CD4-positive, alpha-beta T cell treated with Interleukin-10 for 1 hour (primary cell): ENCODE results near the gene ERGIC1.
"Not testable (repeated sequence)": the region's sequence is repeated elsewhere in the genome, so short reads cannot be mapped to it uniquely, and the experiment has no call there.

ENCODE experiments used
- DNase-seq: peaks from one replicate; pipeline ENCODE4 v3.0.0-alpha.2; 2020

ERGIC1 gene

GRCh38 chr5:172833686-172834414 is at the start of gene ERGIC1:
Gene ERGIC1 (plus strand): TSS chr5:172834251. CDS start chr5:172834414, 163 bp downstream.
- peak; percentile 83 for DNase-seq

GRCh38 chr5:172785429-172786088 is 48.5 kb upstream of the ERGIC1 start:
- DNase-seq: no peak

- no peak for DNase-seq
Measured at GRCh38 chr5:172786736-172787462, 47.2 kb upstream of the ERGIC1 start.

- not testable (repeated sequence) for DNase-seq
Measured at GRCh38 chr5:172787538-172787937, 46.5 kb upstream of the ERGIC1 start.

- no peak for DNase-seq
Measured at GRCh38 chr5:172788771-172789686, 45.0 kb upstream of the ERGIC1 start.

GRCh38 chr5:172789687-172790495 is 44.2 kb upstream of the ERGIC1 start:
- DNase-seq: no peak

GRCh38 chr5:172790496-172790889 is 43.6 kb upstream of the ERGIC1 start:
- DNase-seq: no peak

- no peak for DNase-seq
Measured at GRCh38 chr5:172791286-172791685, 42.8 kb upstream of the ERGIC1 start.

DNA sequence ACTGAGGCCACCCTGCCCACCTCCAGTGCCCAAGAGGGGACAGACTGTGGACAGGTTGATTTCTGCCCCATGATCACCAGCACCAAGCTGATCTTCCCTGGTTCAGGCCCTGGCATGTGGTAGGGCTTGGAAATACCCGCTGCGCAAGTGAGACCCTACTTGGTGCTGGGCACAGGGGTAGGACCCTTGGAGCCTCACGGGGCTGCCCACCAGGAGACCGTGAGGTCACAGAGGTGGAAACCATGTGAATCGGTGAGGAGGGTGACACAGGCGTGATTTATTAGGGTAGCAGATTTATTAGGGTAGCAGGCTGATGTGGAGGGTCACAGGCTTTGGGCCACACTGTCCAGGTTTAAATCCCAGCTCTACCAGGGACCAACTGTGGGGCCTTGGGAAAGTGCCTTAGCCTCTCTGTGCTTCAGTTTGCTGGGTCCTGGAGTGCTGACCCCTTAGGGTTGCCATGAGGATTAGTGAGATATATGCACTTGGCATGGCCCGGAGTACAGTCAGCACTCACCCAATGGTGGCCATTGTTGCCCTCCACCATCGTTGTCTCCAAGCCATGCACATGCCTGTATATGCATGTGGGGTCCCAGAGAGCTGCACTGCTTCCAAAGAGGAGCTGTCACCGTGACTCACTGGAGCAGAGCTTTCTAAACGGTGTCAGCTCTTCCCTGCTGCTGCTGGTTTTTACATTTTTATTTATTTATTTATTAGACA is 42.2 kb upstream of the ERGIC1 start:
- no peak for DNase-seq

GRCh38 chr5:172792701-172793570 is 41.1 kb upstream of the ERGIC1 start:
- no peak for DNase-seq

- DNase-seq: no peak
Measured at GRCh38 chr5:172793577-172794488, 40.2 kb upstream of the ERGIC1 start.

DNA sequence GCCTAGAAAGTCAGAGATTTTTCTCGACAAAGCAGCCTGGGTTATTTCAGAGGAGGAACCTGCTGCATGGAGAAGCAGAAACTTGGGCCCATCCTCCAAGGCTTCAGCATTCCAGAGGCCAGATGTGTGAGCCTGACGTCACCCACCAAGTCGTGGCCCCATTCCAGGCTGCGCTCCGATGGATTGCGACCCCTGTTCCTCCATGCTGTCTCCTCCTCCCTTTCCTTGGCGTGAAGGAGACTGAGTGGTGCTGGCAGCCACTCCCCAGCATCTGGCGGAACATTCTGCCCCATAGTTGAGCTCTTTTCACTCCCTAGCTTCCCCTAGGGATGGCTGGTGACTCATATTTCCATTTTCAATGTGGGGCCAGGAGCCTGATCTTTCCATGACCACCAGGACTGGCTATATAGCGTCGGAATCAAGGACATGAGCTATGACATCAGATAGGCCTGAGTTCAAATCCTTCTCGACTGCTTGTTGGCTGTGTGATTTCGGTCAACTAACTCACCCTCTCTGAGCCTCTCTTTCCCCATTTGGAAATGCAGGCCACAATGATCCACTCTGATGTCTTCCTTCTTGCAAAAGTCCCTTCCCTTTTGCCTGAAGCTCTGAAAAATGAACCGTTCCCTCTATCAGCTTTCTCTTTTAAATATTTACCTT is 38.6 kb upstream of the ERGIC1 start:
- DNase-seq: no peak

GRCh38 chr5:172796306-172796705 is 37.7 kb upstream of the ERGIC1 start:
- no peak for DNase-seq

GRCh38 chr5:172797771-172798191 is 36.3 kb upstream of the ERGIC1 start:
- no peak for DNase-seq

DNA sequence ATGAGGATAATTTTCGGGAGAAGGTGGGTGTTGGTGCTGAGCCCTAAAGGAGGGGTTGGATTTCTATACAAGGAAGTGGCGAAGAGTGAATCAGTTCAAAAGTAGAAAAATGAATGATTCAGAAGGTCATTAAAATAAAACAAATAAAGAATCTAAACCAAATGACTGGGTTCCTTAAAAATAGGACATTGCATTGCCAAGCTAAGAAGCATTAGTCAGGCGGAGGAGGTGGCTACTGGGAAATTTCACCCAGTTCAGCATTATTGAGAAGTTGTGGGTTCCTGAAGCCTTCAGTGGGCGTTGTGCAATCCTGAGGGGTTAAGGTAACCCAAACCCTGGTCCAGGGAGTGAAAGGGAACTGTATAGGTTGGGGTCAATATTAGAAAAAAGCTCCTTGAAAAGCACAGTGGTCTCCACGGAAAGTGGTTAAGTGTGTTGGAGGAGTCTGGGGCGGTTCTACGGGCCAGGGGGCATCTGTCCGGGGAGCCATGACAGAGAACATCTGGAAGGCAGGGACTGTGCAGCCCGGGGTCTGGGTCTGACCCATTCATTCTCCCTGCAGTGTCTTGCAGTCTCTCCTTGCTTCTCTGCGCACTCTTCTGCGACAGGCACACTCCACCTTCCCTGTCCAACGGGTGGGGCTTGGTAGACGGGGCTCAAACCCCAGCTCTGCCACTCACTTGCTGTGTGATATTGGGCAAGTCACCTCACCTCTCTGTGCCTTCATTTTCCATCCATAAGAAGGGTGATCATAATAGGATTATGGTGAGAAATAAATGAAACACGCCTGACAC is 35.4 kb upstream of the ERGIC1 start:
- peak; percentile 30 for DNase-seq

- no peak for DNase-seq
Measured at GRCh38 chr5:172799416-172799815, 34.6 kb upstream of the ERGIC1 start.

DNA sequence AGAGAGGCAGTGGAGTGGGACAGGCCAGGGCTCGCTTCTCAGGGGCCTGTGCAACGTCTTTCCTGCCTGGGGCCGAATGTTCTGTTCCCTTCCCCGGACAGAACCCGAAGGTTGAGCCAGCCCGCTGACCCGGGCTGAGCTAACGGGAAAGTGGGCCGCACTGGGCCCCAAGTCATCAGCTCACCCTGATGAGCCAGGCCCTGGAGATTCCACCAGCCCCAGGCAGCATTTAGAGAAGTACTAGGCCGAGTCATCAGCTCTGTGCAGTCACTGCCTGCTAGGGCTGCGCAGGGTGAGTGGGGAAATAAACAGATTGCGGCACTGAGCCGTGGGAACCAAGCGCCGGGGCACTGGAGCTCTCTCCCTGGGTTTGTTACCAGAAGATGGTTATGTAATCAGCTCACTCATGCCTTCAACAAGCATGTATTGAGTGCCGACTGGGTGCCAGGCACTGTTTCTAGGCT is 33.9 kb upstream of the ERGIC1 start:
- peak; percentile 40 for DNase-seq
